ENCODE data around the gene NFYA.

DNA sequence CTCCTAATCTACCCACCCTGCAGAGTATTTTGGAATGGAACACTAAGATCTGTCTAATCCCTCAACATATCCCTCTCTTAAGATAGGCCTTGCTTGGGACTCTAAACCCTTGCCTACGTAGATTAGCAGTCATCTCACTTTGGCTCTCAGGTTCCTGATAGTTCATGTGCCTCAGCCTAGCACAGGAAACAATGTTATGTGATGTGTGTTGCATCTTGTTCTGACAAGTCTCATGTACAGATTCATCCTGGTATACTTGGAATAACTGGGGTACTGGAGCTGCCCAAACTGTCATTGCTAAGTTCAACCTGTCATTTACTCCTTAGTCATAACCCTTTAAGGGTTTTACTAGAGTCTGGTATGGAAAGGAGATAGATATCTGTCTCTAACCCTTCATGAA, 47.3 kb downstream of the NFYA start:
- TF ChIP-seq, protein P1, sequence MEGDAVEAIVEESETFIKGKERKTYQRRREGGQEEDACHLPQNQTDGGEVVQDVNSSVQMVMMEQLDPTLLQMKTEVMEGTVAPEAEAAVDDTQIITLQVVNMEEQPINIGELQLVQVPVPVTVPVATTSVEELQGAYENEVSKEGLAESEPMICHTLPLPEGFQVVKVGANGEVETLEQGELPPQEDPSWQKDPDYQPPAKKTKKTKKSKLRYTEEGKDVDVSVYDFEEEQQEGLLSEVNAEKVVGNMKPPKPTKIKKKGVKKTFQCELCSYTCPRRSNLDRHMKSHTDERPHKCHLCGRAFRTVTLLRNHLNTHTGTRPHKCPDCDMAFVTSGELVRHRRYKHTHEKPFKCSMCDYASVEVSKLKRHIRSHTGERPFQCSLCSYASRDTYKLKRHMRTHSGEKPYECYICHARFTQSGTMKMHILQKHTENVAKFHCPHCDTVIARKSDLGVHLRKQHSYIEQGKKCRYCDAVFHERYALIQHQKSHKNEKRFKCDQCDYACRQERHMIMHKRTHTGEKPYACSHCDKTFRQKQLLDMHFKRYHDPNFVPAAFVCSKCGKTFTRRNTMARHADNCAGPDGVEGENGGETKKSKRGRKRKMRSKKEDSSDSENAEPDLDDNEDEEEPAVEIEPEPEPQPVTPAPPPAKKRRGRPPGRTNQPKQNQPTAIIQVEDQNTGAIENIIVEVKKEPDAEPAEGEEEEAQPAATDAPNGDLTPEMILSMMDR (IDR thresholded peaks at IDR 0.05) = no peak
- TF ChIP-seq POLR2A (IDR thresholded peaks at IDR 0.05) (no peak), POLR2AphosphoS5 (IDR thresholded peaks at IDR 0.05) (no peak)

Measured in prostate gland (tissue), 2 donors.